GM18873 (cell line): Measurements from ENCODE around the gene SERTAD3.
A peak's percentile ranks its signal among the peaks of the same experiment; 100 is the strongest.
"Not testable (repeated sequence)": the region's sequence is repeated elsewhere in the genome, so short reads cannot be mapped to it uniquely, and the experiment has no call there.

Source experiments
- ATAC-seq: cut with Tn5 transposase; IDR thresholded peaks from one replicate; pipeline ENCODE4 v1.9.1; 2021; ENCODE audit warnings: mild to moderate bottlenecking, moderate library complexity, moderate number of reproducible peaks; ENCODE audit not compliant: unreplicated experiment, low FRiP score

SERTAD3 gene

GRCh38 chr19:40430242-40430641 lies 13.9 kb downstream of the SERTAD3 start:
- ATAC-seq, result not testable (repeated sequence)

GRCh38 chr19:40428197-40428596 lies 15.9 kb downstream of the SERTAD3 start:
- not testable (repeated sequence) for ATAC-seq

GRCh38 chr19:40425450-40426287 lies 18.5 kb downstream of the SERTAD3 start, which contains the start of gene SERTAD1:
Gene SERTAD1 (minus strand): TSS chr19:40425992. CDS start chr19:40423546, 2,446 bp downstream.
- peak; percentile 71 for ATAC-seq

GRCh38 chr19:40424637-40425449 lies 19.3 kb downstream of the SERTAD3 start:
- no peak for ATAC-seq

- no peak for ATAC-seq
Measured at GRCh38 chr19:40423938-40424337, 20.2 kb downstream of the SERTAD3 start.

GRCh38 chr19:40422748-40423566 lies 21.2 kb downstream of the SERTAD3 start:
- ATAC-seq, result no peak

- ATAC-seq, result no peak
Measured at GRCh38 chr19:40421993-40422747, 22.0 kb downstream of the SERTAD3 start.

GRCh38 chr19:40420766-40421765 lies 23.1 kb downstream of the SERTAD3 start:
- peak; percentile 30 for ATAC-seq

- no peak for ATAC-seq
Measured at GRCh38 chr19:40420451-40420765, 23.7 kb downstream of the SERTAD3 start.

- ATAC-seq, result no peak
Measured at GRCh38 chr19:40419780-40420179, 24.4 kb downstream of the SERTAD3 start.

GRCh38 chr19:40419066-40419612 lies 25.0 kb downstream of the SERTAD3 start:
- ATAC-seq, result no peak

GRCh38 chr19:40418040-40418439 lies 26.1 kb downstream of the SERTAD3 start:
- no peak for ATAC-seq

- no peak for ATAC-seq
Measured at GRCh38 chr19:40417643-40417981, 26.5 kb downstream of the SERTAD3 start.

GRCh38 chr19:40416918-40417642 lies 27.1 kb downstream of the SERTAD3 start:
- no peak for ATAC-seq

GRCh38 chr19:40415768-40416167 lies 28.4 kb downstream of the SERTAD3 start:
- no peak for ATAC-seq

- no peak for ATAC-seq
Measured at GRCh38 chr19:40414542-40415535, 29.3 kb downstream of the SERTAD3 start.
